Ectodermal cell (in vitro differentiated cells): Measurements from ENCODE around the gene COBLL1.

Source experiments
- H3K27ac ChIP-seq: 2 replicates; pipeline ENCODE4 v1.7.0; 2013; ENCODE audit warnings: mild to moderate bottlenecking, low read depth, low read length; ENCODE audit not compliant: insufficient read depth, poor library complexity, severe bottlenecking
- H3K27me3 ChIP-seq: 2 replicates; pipeline ENCODE4 v1.7.0; 2013; ENCODE audit warnings: mild to moderate bottlenecking, low read length; ENCODE audit not compliant: insufficient read depth, control insufficient read depth, poor library complexity, severe bottlenecking
- H3K36me3 ChIP-seq: one replicate; pipeline ENCODE4 v1.7.0; 2013; ENCODE audit warnings: low read length; ENCODE audit not compliant: control insufficient read depth, insufficient read depth
- H3K4me1 ChIP-seq: one replicate; pipeline ENCODE4 v1.7.0; 2013; ENCODE audit warnings: low read length; ENCODE audit not compliant: control insufficient read depth, insufficient read depth
- H3K4me3 ChIP-seq: 2 replicates; pipeline ENCODE4 v1.7.0; 2013; ENCODE audit warnings: low read depth, low read length, control low read depth; ENCODE audit not compliant: insufficient read depth
- H3K9me3 ChIP-seq: 2 replicates; pipeline ENCODE4 v1.7.0; 2013; ENCODE audit warnings: mild to moderate bottlenecking, low read length, moderate library complexity; ENCODE audit not compliant: control insufficient read depth
- WGBS, 2 experiments: methylation state at CpG; one replicate each; pipeline ENCODE4 v1.1.7; 2013; ENCODE audit warnings: missing lambda C conversion rate in 2 of 2; 5-methylcytosine and 5-hydroxymethylcytosine counted together

COBLL1 gene

DNA sequence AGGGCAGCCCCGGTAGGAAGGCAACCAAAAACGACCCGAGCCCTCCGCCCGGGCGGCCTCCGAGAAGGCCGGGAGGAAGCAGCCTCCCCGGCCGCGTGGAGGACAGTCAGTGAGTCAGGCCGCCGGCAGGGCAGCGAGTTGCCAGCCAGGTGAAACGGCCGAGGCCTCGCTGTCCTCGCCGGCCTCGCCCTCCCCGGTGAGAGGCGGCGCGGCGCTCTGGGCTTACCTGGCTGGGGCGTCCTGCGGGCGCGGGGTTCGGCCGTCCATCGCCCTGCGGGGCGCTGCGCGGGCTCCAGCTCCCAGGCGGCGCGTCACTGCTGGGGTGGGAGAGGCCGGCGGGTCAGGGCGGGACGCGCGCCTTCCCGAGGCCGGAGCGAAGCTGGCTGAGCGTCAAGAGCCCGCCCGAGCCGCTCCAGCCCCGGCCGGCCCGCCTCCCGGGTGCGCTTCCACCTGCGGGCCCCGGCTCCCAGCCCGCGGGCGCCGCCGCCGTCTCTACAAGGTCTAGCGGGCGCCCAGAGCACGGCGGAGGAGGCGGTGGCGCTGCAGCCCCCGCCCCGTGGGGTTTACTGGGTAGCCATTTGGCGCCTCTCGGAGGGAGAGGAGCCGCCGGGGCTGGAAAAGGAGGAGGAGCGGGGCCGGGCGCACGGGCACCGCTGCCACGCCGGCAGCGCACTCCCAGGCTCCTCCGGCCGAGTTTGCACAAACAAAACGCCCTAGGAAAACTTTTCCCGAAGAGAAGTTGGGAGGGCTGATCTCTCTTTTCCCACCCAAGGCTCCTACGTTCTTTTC is 499 bp downstream of the COBLL1 start:
- H3K4me1 ChIP-seq, result peaks cover 6% of the 10 kb centered on the region
- peaks cover 38% of the 10 kb centered on the region for H3K27me3 ChIP-seq
- 0% methylated on average over 90 of the region's 90 CpGs for WGBS, 2 experiments
- H3K4me3 ChIP-seq, result peak overlapping the region; percentile 84
- no peaks in the 10 kb centered on the region for H3K9me3 ChIP-seq
- no peak overlapping the region for H3K27ac ChIP-seq
- no peaks in the 10 kb centered on the region for H3K36me3 ChIP-seq

DNA sequence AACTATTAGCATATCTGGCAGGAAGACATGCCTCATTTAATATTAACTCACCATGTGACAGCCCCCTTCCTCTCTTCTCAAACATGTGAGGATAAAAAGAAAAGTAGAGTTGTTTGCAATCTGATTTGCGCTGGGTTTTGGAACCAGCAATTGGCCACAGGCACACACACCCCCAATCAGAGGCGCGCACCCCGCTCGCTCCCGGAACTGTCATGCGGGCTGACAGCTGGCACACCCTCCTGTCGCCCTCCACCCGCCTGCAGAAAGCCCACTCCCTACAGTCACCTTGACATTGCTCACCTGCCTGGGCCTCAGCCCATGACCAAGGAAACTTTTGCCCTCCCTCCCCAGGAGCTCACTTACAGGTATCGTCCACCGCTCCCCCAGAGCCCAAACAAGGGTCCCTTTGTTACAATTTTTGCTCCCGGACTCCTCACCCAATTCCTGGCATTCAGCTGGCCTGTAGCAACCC is 1.1 kb downstream of the COBLL1 start:
- no peak overlapping the region for H3K27ac ChIP-seq
- 5% methylated on average over 12 of the region's 12 CpGs for WGBS, 2 experiments

DNA sequence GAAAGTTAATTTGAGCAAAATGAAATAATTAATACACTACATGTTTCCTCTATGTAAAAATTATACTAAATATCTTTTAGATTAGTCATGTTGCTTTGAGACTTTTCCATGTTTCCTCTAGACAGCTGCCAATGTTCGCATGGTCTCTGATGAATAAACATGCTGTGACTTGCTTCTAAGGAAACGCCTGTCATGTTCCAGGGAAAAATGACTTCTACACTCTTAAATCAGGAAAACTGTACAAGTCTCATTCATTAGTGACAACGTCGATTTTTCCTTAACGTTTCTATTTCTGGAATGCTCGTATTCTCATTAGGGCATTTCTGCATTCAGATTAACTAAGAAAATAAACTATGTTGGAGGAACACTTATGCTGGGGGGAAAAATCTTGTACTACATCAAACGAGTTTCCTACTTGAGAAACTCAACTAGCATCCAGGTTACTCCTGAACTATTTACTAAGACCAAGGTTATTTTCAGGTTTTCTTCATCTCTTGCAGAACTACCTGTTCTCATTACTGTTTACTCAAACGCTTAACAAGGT is 1.6 kb downstream of the COBLL1 start:
- peaks cover 6% of the 10 kb centered on the region for H3K4me1 ChIP-seq
- WGBS, 2 experiments, result 70 to 79% methylated on average over 8 of the region's 8 CpGs
- H3K9me3 ChIP-seq, result no peaks in the 10 kb centered on the region
- H3K4me3 ChIP-seq, result no peak overlapping the region
- H3K36me3 ChIP-seq, result no peaks in the 10 kb centered on the region
- no peak overlapping the region for H3K27ac ChIP-seq
- H3K27me3 ChIP-seq, result peaks cover 38% of the 10 kb centered on the region

More for the DNA sequence above, 1.1 kb downstream of the COBLL1 start:
- Histone ChIP-seq H3K4me3 (peak overlapping the region; percentile 84), H3K4me1 (peaks cover 6% of the 10 kb centered on the region), H3K9me3 (no peaks in the 10 kb centered on the region), H3K27me3 (peaks cover 38% of the 10 kb centered on the region), H3K36me3 (no peaks in the 10 kb centered on the region)

DNA sequence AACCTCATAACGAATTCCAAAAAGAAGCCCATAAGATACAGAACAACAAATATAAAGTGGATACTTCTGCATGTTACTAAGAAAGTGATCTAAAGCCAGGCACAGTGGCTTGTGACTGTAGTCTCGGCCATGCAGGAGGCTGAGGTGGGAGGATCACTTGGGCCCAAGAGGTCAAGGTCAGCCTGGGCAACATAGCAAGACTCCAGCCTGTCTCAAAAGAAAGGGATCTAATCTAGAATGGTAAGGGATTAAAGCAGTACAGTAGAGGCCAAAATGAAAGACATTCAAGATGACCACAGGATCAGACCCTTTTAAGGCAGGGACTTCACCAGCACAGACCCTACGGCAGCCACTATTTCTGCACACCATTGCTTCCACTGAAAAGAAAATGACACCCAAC is 3.8 kb downstream of the COBLL1 start:
- no peaks in the 10 kb centered on the region for H3K36me3 ChIP-seq
- H3K27ac ChIP-seq, result no peak overlapping the region
- peaks cover 6% of the 10 kb centered on the region for H3K4me1 ChIP-seq
- peaks cover 33% of the 10 kb centered on the region for H3K27me3 ChIP-seq
- 91% methylated on average over 3 of the region's 3 CpGs for WGBS, 2 experiments
- H3K9me3 ChIP-seq, result no peaks in the 10 kb centered on the region
- no peak overlapping the region for H3K4me3 ChIP-seq

DNA sequence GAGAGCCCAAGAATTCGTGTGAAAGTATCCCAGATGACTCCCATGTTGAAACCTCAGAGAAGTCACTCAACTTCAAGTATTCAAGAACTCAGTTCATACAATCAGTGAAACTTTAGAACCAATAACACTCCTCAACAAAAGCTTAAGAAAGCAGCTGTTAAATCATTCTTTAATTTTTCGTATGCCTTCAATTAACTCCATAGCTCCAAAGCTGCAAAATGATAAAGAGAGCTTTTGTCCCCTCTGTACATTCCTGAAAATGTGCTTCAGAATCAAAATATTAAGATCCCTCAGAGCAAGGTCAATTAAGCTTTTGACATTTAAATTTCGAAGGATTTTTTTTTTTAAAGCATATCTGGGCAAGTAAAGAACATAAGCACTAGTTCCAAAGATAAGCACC is 4.7 kb downstream of the COBLL1 start:
- Histone ChIP-seq H3K4me3 (no peak overlapping the region), H3K9me3 (no peaks in the 10 kb centered on the region), H3K36me3 (no peaks in the 10 kb centered on the region), H3K27ac (no peak overlapping the region), H3K27me3 (peaks cover 26% of the 10 kb centered on the region), H3K4me1 (peaks cover 6% of the 10 kb centered on the region)
- WGBS, 2 experiments, result 86 to 92% methylated on average over 3 of the region's 3 CpGs

DNA sequence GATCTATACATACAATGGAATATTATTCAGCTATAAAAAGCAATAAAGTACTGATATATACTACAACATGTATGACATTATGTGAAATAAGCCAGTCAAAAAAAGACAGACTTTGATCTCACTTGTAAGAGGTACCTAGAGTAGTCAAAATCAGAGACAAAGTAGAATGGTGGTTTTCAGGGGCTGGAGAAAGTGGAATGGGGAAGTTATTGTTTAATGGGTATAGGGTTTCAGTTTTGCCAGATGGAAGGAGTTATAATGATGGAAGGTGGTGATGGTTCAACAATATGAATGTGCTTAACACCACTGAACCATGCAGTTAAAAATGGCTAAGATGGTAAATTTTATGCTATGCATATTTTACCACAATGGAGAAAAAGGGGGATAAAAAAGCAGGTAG is 6.3 kb downstream of the COBLL1 start:
- Histone ChIP-seq H3K4me1 (peaks cover under 1% of the 10 kb centered on the region), H3K36me3 (no peaks in the 10 kb centered on the region), H3K27me3 (peaks cover 19% of the 10 kb centered on the region)

DNA sequence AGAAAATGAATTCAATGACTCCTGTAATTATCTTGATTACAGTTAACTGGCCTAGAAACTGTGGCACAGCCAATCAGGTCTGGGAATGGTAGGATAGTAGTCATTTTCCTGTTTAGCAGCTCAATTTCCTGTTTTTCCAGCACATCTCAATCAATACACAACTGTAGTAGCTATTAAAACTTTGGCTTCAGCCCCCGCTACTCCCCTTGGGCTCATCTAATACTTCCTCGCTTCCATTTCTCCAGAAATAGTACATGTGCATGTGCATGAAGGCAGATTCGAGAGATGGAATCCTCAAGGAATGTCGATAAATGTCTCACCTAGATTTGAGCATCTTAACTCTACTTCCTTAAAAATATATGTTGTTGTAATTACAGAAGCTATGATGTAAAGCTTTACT is 9.7 kb downstream of the COBLL1 start:
- no peaks in the 10 kb centered on the region for H3K4me1 ChIP-seq
- no peak overlapping the region for H3K27ac ChIP-seq
- 95 to 98% methylated on average over 3 of the region's 4 CpGs for WGBS, 2 experiments
- H3K4me3 ChIP-seq, result no peak overlapping the region
- H3K27me3 ChIP-seq, result no peaks in the 10 kb centered on the region
- H3K9me3 ChIP-seq, result no peaks in the 10 kb centered on the region
- H3K36me3 ChIP-seq, result no peaks in the 10 kb centered on the region

More for the DNA sequence above, 6.3 kb downstream of the COBLL1 start:
- Histone ChIP-seq H3K27ac (no peak overlapping the region), H3K4me3 (no peak overlapping the region), H3K9me3 (no peaks in the 10 kb centered on the region)

DNA sequence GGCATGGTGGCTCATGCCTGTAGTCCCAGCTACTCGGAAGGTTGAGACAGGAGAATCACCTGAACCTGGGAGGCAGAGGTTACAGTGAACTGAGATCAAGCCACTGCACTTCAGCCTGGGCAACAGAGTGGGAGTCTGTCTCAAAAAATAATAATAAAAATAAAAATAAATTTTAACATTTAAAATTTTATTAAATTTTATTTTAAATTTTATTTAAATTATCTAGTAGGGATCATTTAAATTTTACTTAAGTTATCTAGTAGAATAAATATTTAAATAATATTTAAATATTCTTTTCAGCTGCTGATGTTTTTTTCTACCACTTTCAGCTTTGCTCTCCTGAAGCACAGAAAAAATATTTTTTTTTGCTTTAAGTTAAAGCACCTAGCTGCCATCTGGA is 10.4 kb downstream of the COBLL1 start:
- Histone ChIP-seq H3K36me3 (no peaks in the 10 kb centered on the region), H3K4me3 (no peak overlapping the region), H3K27me3 (no peaks in the 10 kb centered on the region), H3K4me1 (no peaks in the 10 kb centered on the region), H3K27ac (no peak overlapping the region), H3K9me3 (no peaks in the 10 kb centered on the region)
- WGBS, 2 experiments, result 85 to 98% methylated on average over 1 of the region's 1 CpG

DNA sequence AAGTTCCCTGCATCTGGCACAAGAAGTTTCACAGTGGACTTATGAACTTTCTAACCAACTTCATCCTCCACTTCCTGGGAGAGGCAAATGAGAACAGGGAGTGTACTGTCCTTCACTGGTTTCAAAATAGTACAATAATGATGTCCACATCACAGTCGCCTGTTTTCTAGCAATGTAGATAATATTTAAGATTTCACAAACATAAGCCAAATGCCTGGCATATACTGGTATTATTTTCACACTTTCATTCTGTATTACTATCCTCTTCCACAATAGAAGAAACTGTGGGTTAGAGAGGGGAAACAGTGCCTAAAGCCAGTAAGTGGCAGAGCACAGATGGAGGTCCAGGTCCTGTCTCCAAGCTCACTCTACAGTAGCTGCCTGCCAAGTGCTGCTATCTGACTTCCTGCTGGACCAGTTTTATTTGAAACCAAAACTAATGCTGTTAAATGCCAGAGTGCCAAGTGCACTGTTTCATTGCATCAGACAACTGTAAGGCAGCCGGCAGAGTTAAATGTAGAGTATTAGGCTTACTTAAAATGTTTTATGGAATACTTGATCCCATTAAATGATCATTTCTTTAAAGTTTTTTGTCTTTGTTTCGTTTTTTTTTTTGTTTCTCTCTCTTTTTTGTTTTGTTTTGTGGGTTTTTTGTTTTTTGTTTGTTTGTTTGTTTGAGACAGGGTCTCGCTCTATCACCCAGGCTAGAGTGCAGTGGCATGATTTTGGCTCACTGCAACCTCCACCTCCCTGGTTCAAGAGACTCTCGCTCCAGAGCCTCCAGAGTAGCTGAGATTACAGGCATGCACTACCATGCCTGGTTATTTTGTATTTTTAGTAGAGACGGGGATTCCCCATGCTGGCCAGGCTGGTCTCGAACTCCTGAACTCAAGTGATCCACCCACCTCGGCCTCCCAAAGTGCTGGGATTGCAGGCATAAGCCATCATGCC is 15.1 kb downstream of the COBLL1 start:
- Histone ChIP-seq H3K27ac (no peak overlapping the region), H3K4me3 (no peak overlapping the region), H3K9me3 (no peaks in the 10 kb centered on the region), H3K4me1 (no peaks in the 10 kb centered on the region), H3K36me3 (no peaks in the 10 kb centered on the region), H3K27me3 (no peaks in the 10 kb centered on the region)
- 79 to 86% methylated on average over 6 to 8 of the region's 8 CpGs for WGBS, 2 experiments

DNA sequence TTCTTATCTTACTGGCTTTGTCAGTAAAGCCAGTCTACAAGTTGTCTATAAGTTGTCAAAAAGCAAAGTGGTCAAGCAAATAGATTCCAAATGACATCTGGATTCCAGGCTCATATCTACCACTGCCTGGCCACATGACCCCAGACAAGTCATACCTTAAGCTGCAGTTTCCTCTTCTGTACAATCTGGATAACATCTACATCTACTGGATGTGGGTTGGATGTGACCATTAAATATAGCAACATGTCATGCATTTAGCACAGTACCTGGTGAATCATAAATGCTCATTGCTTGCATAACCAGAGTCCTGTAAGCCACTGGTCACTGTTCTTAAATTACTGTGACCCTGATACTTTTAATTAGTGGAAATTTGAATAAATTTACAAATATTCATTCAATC is 16.8 kb downstream of the COBLL1 start:
- Histone ChIP-seq H3K27ac (no peak overlapping the region), H3K36me3 (no peaks in the 10 kb centered on the region), H3K4me3 (no peak overlapping the region), H3K4me1 (no peaks in the 10 kb centered on the region), H3K9me3 (no peaks in the 10 kb centered on the region), H3K27me3 (no peaks in the 10 kb centered on the region)
